DND-41 (cell line): ENCODE results near the gene LONRF2.

Experiments used
- EZH2 ChIP-seq: IDR thresholded peaks from 3 replicates; pipeline ENCODE4 v1.6.1; 2012; ENCODE audit warnings: borderline replicate concordance, low read depth, mild to moderate bottlenecking, moderate library complexity, low read length, inconsistent platforms; ENCODE audit not compliant: severe bottlenecking
- TF ChIP-seq, protein P1 (sequence below): IDR thresholded peaks from 2 replicates; pipeline ENCODE4 v1.5.1; 2012; ENCODE audit warnings: borderline replicate concordance, low read length, moderate library complexity, mild to moderate bottlenecking; ENCODE audit not compliant: poor library complexity, severe bottlenecking; ENCODE audit errors: extremely low read depth

DNA sequence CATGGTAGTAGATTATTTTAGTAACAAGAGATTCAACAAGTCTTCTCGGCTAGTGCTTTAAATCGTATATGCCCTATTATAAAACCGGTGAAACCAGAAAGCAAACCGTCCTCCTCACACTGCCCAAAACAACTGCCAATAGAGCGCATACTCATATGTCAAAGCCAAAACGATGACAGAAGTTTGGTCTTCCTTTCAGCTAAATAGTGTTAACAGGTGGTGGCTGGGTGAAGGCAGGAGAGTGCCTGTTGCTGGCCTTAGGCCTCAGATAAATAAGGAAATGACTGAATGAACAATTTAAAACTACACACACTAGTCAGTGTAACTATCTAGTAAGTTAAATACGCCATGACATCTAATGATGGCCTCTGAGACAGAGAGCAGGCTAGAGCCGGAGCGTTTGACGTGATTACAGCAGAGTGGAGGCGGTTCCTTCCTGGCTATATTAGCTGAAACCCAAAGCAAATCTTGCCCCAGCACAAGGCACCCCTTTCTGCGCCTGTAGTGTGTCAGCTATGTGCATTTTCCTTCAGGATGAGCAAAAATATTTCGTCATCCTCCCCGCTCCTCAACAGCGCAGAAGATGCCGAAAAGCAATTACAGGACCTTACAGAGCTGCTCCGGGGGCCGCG, 1.6 kb downstream of the LONRF2 start:
- TF ChIP-seq, protein P1, sequence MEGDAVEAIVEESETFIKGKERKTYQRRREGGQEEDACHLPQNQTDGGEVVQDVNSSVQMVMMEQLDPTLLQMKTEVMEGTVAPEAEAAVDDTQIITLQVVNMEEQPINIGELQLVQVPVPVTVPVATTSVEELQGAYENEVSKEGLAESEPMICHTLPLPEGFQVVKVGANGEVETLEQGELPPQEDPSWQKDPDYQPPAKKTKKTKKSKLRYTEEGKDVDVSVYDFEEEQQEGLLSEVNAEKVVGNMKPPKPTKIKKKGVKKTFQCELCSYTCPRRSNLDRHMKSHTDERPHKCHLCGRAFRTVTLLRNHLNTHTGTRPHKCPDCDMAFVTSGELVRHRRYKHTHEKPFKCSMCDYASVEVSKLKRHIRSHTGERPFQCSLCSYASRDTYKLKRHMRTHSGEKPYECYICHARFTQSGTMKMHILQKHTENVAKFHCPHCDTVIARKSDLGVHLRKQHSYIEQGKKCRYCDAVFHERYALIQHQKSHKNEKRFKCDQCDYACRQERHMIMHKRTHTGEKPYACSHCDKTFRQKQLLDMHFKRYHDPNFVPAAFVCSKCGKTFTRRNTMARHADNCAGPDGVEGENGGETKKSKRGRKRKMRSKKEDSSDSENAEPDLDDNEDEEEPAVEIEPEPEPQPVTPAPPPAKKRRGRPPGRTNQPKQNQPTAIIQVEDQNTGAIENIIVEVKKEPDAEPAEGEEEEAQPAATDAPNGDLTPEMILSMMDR: no peak
- no peak for TF ChIP-seq EZH2
